Adipose tissue (tissue), 3 donors: ENCODE data around the gene UGT1A9. TPM values are rescaled to one million over a fixed set of nuclear protein-coding genes. Genes with fewer than 3 reads are reported as not detected.

Experiments used
- H3K27ac ChIP-seq: one replicate; pipeline ENCODE4 v1.5.1; 2013; ENCODE audit warnings: low read depth, low read length
- WGBS, 3 donors: extraction: QIAGEN DNeasy Blood & Tissue Kit; methylation state at CpG; one replicate each; pipeline ENCODE4 v1.1.7; 2013; 5-methylcytosine and 5-hydroxymethylcytosine counted together
- polyA plus RNA-seq, 3 donors: library from polyadenylated mRNA; stranded (reverse); fragments of 200-250 nt; gene quantifications; one replicate each; pipeline ENCODE4 v1.2.3, GENCODE V29; 2013
- donor health status: healthy with polysubstance abuse.
- donor health status: Bipolar disorder and iron deficiency.
- donor health status: healthy.

Gene UGT1A9
- polyA plus RNA-seq, 3 donors = not detected

DNA sequence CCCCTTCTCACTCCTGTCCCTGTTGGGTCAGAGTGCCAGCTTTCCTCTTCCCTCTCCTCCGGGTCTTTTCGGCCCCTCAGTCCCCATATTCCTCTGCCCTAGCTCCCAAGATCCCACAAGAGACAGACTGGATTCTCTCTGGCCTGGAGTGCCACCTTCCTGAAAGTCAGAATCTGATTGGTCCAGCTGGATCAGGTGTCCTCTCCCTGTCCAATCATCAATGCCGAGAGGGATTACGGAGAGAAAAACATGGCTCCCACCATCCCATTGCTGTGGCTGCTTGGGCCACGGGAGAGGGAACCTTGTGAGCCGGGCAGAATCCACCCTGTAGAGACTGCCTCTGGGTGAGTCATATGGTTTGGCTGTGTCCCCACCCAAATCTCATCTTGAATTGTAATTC, 103.7 kb downstream of the UGT1A9 start:
- no peak overlapping the region for H3K27ac ChIP-seq
- WGBS, 3 donors = 86 to 93% (median 87%) methylated on average over 6 of the region's 6 CpGs

DNA sequence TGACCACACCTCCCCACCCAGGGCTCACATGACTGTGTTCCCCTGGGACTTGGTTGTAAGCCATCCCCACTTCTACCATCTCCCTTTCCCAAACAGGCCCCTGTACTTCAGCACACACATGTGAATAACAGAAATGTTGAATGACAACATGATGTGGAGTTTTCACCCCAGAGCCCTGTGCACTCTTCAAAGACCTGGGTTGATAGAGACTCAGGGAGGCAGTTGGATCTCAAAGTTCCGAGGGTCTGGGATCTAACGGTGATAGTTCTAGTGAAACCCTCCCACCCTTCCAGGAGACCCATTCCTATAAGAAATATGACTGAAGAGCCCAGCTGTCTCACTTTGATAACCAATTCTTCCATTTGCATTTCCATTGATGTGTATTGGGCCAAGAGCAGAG, 106.3 kb downstream of the UGT1A9 start, which contains the start of gene MROH2A:
TSS of gene MROH2A (plus strand) at position 301 of the 400 bp plus-strand sequence. CDS start 1,029 bp downstream, outside the sequence.
- 73 to 89% (median 81%) methylated on average over 2 of the region's 2 CpGs for WGBS, 3 donors

DNA sequence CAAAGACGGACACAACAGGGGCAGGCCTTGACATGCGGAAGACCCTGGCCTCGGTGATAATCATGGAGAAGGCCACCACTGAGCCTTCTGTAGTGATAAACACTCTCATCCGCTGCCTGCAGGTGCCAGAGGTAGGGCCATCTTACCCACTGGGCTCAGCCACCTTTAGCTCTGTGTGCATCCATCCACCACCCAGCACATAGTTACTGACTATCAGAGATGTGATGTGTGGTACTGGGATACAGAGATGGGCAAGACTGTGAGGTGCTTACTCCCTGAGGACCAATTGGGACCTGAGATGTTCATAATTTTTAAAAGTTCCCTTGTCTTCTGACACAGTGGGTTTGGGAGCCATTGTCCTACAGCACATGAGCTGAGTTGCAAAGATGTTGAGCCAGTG, 108.0 kb downstream of the UGT1A9 start:
- 84 to 88% (median 88%) methylated on average over 4 of the region's 4 CpGs for WGBS, 3 donors
- no peak overlapping the region for H3K27ac ChIP-seq

More for the DNA sequence above, 106.3 kb downstream of the UGT1A9 start, which contains the start of gene MROH2A:
- no peak within 1 kb of the TSS for H3K27ac ChIP-seq

DNA sequence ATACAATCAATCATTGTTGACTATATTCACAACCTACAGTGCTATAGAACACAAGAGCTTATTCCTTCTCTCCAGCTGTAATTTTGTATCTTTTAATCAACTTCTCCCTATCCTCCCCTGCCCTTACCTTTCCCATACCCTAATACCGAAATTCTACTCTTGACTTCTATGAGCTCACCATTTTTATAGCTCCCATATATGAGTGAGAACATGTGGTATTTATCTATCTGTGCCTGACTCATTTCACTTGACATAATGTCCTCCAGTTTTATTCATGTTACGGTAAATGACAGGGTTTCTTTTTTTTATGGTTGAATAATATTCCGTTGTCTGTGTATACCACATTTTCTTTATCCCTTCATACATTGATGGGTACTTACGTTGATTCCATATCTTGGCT, 109.1 kb downstream of the UGT1A9 start:
- no peak overlapping the region for H3K27ac ChIP-seq
- 80 to 92% (median 91%) methylated on average over 4 of the region's 4 CpGs for WGBS, 3 donors

DNA sequence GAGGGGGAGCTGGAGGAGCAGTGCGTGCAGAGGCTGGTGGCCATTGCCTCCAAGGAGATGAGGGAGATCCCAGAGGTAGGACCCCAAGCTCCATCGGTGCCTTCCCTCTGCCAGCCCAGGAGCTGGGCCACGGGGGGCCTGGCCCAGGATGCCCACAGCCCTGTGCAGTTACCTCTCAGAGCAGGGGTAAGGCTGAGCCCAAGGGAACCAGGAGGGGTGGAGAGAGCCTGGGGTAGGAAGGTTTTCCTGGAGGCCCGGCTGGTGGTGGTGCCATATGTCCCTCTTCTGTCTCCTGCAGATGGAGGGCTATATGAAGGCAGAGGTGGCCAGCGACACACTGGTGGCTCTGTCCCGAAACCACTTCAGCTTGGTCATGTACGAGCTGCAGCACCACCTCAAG, 117.9 kb downstream of the UGT1A9 start:
- 86 to 94% (median 93%) methylated on average over 5 to 7 of the region's 7 CpGs for WGBS, 3 donors
- no peak overlapping the region for H3K27ac ChIP-seq

DNA sequence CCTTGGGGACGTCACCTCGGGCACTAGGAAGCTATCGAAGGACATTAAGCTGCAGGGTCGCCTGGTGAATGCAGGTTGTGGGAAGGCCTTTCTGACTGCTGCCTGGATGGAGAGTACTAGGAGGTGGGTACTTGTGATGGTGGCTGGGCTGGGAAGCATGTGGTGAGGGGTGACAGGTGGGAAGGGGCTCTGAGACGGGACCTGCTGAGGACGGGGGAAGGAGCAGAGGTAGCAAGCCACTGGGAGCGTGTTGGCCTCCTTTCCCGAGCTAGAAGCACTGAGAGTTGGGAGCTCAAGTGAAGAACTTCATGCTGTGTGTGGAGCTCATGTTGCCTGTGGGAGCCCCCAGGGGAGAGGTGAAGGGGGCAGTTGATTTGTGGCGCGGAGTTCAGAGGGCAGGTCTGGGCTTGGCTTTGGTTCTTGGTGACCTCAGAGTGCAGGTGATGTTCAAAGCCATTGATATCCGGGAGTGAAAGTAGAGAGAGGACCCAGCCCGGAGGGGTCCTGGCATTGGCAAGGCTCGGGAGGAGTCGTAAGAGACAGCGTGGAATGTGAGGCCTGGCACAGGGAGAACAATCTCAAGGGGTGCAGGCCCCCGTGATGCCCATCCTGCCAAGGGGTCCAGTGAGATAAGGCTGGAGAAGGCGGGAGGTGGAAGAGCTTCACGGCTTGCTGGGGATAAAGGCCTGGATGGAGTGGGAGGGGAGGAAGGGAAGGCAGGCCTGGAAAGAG, 119.6 kb downstream of the UGT1A9 start:
- WGBS, 3 donors = 77 to 83% (median 81%) methylated on average over 18 of the region's 18 CpGs

DNA sequence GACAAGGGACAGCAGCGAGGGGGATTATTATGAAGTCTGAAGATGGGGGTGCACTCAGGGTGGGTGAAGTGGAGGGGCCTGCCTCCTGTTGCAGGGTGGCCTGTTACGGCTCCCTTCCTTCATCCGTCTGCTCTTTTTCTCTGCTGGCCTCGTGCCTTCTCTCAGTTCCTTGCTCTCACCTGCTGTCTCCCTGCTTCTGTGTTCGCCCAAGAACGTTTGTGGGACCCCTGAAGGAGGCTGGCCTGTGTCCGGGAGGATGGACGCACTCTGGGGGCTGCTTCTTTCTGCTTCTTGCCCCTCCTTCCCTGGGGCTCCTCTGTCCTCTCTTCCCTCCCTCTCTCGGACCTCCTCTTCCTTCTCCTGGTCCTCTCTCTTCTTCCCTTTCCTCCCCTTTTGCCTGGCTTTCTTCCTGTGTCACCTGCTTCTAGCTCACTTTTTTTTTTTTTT, 120.2 kb downstream of the UGT1A9 start:
- H3K27ac ChIP-seq = no peak overlapping the region

More for the DNA sequence above, 119.6 kb downstream of the UGT1A9 start:
- no peak overlapping the region for H3K27ac ChIP-seq

DNA sequence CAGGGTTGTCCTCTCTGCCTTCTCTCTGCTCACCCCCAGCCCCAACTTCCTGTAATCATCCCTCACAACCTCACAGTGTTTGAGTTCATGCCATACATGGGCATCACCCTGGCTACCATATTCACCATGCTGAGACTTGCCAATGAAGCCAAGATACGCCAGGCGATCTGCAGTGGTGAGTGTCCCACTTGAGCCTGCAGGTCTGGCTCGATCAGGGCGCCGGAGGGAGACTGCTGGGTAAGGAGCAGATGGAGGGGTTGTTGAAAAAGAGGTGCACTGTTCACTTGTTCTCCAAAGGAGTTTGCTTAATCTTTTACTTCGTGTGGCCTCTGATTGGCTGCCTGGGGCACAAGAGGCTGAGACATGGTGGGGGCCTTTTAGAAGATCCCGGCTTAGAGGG, 121.0 kb downstream of the UGT1A9 start:
- WGBS, 3 donors = 85 to 96% (median 91%) methylated on average over 7 of the region's 7 CpGs

More for the DNA sequence above, 120.2 kb downstream of the UGT1A9 start:
- WGBS, 3 donors = 78 to 80% (median 79%) methylated on average over 8 to 9 of the region's 9 CpGs

DNA sequence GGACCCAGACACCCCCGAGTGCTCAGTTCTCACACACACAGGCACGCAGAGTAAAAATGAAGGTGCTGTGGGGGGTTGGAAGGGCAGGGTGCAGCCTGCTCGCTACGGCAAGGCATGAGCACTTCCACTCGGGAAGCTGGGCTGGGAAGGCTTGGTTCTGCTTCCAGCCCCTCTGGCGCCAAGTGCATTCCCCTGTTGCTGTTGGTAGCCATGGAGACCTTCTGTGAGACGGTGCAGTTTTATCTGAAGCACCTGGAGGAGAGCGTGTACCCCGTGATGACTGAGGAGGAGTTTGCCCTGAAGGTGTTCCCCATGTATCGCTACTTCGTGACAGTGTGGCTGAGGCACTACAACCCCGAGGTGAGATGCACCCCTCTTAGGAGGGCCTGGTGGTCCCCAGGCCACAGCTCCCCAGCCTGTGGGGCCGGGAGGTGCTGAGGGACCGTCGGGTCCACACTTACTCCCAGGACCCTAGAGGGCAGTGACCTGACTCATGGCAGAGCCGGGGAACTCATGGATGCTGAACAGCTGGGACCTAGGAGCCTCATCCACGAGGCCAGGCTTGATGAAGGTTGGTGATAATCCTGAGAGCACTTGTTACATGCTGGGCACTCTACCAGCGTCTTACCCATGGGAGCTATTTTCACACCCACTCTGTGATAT, 121.9 kb downstream of the UGT1A9 start:
- H3K27ac ChIP-seq = no peak overlapping the region
- WGBS, 3 donors = 70 to 82% (median 79%) methylated on average over 18 of the region's 18 CpGs

More for the DNA sequence above, 121.0 kb downstream of the UGT1A9 start:
- H3K27ac ChIP-seq = no peak overlapping the region

DNA sequence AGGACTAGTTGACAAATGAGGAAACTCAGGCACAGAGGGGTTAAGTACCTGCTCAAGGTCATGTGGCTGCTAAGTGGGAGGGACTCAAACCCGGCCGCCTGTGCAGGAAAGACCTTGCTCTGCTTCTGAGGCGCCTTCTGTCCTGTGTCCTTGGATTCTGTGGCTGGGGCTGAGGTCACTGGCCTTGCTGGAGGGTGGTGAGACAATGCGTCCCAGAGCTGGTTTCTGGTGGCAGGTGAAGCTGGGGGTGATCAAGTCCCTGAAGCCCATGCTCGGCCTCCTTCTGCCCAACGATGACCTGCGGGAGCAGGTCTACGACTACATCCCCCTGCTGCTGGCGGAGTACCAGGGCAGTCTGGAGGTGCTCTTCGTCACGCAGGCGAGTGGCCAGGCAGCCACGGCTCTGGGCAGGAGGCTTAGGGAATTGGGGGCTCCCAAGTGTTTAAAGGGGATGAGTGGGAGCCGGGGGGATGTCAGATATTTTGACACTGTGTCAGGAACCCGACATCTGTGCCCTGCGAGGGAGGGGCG, 122.5 kb downstream of the UGT1A9 start:
- 62 to 79% (median 78%) methylated on average over 17 of the region's 17 CpGs for WGBS, 3 donors

DNA sequence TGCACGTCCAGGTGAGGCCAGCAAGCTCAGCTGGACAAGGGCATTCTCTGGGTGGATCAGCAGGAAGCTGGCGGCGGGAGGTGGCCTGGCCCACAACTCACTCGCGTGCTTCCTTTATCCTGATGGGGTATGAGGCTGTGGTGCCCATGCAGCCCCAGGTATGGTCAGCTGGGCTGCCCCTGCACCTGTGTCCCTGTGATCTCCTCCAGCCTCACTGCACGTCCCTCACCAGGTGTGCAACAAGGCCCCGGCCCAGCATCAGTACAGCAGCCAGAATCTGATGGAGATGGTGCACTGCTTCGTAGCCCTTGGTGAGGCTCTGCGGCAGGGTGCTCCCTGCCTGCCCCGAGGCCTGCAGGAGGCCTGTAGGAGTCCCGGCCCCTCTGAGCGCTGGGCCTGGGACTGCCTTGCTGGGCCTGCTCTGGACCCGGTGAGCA, 124.1 kb downstream of the UGT1A9 start:
- H3K27ac ChIP-seq = no peak overlapping the region
- WGBS, 3 donors = 91 to 92% (median 92%) methylated on average over 13 of the region's 13 CpGs

More for the DNA sequence above, 122.5 kb downstream of the UGT1A9 start:
- H3K27ac ChIP-seq = no peak overlapping the region

DNA sequence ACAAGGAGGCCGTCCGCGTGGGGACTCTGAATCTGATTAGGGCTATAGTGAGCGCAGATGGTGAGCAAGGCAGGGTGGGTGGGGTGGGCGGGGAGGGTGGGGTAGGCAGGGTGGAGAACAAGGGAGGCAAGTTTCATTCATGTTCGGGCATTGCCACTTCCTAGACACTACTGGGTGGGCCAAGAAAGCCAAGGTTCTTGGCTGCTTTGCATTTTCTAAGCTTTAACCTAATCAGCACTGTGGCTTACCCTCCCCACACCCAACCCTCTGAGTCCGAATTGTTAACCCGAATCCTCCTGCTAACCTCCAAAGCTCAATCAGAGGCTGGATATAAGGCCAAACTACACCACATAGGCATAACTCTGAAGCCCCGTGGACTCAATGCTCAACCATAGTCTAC, 124.6 kb downstream of the UGT1A9 start:
- WGBS, 3 donors = 85 to 93% (median 87%) methylated on average over 9 of the region's 9 CpGs
- H3K27ac ChIP-seq = no peak overlapping the region

DNA sequence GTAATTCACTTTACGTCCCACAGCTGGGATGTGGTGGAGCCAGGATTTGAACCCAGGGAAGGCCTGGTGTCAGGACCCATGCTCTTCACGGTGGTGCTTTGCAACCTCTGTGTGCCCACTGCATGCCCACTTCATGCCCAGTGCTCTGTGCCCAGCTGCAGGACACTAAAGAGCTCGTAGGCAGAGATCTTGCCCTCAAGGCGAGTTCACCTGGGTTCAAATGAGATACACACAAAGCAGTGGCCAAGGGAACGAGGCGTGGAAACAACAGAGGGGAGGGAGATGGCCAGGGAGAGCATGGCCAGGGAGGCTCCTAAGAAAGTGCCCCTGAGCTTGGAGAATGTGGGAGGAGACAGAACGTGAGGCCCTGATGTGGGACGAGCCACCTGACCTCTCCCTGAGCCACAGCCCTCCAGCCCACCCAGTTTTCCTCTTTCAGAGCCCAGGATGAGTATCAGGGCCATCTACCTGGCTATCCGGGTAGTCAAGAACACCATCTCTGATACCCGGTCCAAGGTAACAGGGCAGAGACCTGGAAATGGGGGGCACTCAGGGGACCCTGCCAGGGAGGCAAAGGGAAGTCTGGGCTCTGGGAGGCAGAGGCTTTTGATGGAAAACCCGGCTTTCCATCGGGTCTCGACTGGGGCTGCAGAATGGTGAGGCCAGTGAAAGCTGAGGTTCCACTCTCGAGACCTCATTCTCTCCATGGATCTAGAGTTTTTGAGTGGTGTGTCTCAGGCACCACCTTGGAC, 126.8 kb downstream of the UGT1A9 start:
- no peak overlapping the region for H3K27ac ChIP-seq
- WGBS, 3 donors = 76 to 85% (median 82%) methylated on average over 14 of the region's 14 CpGs

DNA sequence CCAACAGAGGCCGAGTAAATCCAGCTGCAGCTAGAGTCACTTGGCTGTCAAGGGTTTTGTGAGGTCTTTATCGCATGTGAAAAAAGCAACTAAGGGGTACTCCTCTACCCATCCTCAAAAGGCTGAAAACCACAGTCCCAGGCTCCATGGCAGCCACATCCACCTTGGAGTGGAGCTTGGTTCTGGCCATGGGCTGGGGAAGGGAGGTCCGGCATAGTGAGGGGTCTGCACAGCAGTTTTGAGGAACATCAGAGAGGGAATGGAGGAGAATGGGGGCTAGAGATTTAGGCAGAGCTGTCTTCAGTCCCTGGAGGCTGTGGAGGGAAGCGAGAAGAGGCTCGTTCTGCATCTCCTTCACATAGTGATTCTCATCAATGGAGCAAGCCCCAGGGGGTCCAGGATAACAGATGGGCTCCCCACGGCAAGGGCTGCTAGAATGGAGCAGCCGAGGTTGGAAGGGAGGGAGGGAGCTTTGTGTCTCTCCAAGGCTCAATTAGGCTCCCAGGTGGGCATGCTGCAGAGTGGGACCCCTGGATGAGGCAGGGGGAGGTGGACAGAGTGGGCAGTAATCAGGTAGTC, 127.5 kb downstream of the UGT1A9 start:
- H3K27ac ChIP-seq = no peak overlapping the region
- 58 to 63% (median 61%) methylated on average over 7 of the region's 7 CpGs for WGBS, 3 donors

DNA sequence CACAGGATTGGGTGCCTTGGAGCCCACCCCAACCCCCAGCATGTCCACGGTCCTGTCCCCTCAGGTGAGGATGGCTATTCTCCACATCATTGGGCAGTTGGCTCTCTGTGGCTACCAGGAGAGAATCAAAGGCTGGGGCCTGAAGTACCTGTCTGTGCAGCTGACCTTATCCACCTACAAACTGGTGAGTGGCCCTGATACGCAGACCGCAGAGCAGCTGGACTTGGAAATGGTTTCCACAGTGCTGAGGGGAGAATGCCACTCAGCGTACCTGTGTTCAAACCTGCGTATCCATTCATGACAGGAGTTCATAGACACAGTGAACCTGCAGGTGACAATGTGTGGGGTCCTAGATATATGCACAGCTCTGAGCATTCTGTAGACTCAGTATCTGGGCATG, 128.0 kb downstream of the UGT1A9 start:
- H3K27ac ChIP-seq = no peak overlapping the region
- WGBS, 3 donors = 45 to 82% (median 54%) methylated on average over 5 of the region's 5 CpGs

DNA sequence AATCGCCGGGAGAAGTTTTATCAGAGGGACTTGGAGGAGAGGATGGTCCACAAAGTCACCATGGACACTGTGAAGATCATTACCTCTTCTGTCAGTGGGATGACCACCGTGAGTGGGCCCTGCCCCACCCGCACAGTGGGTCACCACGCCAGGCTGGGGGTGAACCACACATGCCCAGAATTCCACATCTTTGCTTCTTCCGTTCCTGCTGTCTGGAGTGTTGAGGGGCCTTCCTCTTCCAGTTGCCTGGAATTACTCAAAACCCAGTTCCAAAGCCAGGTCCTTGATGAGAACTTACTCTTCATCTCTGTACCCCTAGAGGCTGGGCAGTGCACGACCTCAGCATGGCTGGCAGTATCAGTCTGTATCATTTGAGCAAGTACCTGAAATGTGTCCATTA, 128.5 kb downstream of the UGT1A9 start:
- no peak overlapping the region for H3K27ac ChIP-seq
- 78 to 81% (median 80%) methylated on average over 7 of the region's 7 CpGs for WGBS, 3 donors

DNA sequence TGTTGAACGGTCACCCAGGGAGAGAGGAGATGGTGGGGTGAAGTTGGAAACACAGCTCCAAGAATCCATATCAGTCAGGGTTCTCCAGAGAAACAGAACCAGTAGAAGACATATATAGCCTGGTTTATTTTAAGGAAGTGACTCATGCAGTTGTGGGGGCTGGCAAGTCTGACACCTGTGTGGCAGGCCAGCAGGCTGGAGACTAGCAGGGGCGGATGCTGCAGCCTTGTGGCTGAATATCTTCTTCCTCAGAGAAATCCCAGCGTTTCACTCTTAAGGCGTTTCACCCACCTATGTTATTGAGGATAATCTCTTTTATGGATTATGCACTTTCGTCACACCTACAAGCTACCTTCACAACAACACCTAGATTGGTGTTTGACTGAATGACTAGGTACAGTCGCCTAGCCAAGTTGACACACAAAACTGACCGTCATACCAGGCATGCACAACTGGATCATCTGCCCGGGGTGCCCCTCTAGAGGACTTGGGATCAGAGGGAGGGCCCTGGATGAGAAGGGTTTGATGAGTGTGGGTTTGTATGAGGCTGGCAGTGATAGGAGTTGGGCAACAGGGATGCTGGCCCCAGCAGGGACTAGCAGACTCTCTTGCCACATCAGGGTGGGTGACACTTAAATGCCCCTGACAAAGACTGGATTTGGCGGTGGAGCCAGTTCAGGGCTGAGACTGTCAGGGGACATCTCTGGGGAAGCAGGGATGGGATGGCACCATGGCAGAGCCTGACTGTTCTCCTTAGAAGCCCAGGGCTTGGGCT, 129.8 kb downstream of the UGT1A9 start:
- H3K27ac ChIP-seq = no peak overlapping the region
- WGBS, 3 donors = 66 to 79% (median 75%) methylated on average over 9 of the region's 9 CpGs
